Measurements from ENCODE around the gene SIPA1L3.

DNA sequence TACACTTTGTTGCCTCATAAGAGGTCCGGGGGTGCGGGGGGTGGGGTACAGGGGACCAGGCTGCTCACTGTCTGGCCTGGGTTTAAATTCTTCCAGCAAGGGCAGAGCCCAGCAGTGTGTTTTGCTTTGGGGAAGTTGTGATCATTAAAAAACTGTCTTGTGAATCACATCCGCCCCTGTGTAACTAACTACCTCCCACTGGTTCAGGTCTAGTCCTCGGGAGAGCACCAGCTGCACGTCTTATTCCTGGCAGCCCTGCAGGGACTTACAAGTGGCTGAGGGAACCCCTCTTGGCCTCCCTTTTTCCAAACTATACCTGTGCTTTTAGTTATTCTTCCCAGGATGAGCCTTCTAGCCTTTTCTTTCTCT, 127.5 kb downstream of the SIPA1L3 start:
- TF ChIP-seq, protein P1, sequence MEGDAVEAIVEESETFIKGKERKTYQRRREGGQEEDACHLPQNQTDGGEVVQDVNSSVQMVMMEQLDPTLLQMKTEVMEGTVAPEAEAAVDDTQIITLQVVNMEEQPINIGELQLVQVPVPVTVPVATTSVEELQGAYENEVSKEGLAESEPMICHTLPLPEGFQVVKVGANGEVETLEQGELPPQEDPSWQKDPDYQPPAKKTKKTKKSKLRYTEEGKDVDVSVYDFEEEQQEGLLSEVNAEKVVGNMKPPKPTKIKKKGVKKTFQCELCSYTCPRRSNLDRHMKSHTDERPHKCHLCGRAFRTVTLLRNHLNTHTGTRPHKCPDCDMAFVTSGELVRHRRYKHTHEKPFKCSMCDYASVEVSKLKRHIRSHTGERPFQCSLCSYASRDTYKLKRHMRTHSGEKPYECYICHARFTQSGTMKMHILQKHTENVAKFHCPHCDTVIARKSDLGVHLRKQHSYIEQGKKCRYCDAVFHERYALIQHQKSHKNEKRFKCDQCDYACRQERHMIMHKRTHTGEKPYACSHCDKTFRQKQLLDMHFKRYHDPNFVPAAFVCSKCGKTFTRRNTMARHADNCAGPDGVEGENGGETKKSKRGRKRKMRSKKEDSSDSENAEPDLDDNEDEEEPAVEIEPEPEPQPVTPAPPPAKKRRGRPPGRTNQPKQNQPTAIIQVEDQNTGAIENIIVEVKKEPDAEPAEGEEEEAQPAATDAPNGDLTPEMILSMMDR (conservative IDR thresholded peaks at IDR 0.05 in 1 of 2, IDR thresholded peaks at IDR 0.05 in 1 of 2; ENCODE audit: extremely low read depth in 1 of 2, insufficient read depth in 1 of 2, low read depth in 1 of 2, low read length in 2 of 2): no peak
- no peak for TF ChIP-seq EZH2 (IDR thresholded peaks at IDR 0.05; ENCODE audit: borderline replicate concordance, low read length)

All from mammary epithelial cell (primary cell).